ENCODE measurements around the gene EDEM3.
"Not testable (repeated sequence)": the region's sequence is repeated elsewhere in the genome, so short reads cannot be mapped to it uniquely, and the experiment has no call there.

EDEM3 gene

DNA sequence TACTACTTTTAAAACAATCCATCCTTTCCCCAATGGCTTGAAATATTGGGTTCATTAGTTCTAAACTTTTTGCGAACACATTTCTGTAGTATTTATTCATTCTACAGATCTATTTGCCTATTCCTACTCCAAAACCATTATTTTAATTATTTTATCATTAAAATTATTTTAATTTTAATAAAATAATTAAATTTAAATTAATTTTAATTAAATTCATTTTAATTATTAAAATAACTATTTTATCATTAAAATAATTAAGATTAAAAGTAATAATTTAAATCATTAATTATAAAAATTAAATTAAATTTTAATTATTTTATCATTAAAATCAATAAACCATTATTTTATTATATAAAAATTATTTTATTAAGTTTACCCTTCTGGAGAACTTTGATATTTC lies 15.6 kb downstream of the EDEM3 start:
- no peak for DNase-seq (ENCODE audit: low read depth in 2 of 2)

DNA sequence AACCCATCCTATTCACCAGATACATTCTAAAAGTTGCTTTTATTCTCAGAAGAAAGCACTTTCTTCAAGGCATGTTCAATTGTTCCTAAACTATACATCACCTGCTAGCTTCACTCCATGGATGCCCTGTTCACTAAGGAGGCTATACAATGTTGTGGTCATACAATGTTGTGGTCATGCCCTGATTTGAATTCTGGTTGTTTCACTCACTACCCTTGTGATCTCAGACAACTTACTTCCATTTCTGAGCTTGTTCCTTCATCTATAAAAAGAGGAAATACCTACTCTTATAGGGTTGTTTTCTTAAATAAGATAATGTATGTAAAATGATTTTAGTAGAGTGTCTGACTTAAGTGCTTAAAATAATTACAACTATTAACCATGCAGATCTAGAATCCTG lies 19.7 kb downstream of the EDEM3 start:
- DNase-seq (ENCODE audit: low read depth in 2 of 2), result no peak

DNA sequence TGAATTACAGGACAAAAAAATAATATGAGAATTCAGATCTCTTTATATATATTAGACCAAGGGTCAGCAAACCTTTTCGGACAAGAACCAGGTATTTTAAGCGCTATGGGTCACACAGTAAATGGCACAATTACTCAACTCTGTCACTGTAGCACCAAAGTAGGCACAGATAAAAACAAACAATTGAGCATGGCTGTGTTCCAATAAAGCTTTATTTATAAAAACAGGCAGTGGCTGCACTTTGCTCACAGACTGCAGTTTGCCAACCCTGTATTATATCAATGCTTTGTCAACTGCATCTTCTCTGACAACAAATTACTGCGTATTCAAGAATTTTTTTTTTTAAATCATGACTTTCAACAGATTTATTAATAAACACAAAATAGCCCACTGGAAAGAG lies 29.8 kb downstream of the EDEM3 start:
- no peak for DNase-seq (ENCODE audit: low read depth in 2 of 2)

DNA sequence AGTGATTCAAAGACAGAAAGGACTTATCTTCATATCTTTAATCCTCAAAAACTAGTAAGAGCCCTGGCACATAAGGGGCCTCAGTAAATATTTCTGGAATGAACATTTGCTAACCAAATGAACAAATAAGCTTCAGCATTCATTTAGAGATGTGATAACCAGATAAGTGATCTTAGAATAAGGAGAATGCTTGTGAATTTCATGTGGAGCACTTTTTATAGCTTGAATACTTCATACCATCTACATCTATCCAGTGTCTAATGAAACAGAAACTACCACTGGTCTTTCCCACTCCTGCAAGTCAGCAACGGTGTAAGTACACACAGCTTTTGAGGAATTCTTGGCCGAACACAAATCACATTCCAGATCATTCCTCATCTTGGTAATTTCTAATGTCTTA lies 38.5 kb downstream of the EDEM3 start:
- DNase-seq (ENCODE audit: low read depth in 2 of 2), result no peak

DNA sequence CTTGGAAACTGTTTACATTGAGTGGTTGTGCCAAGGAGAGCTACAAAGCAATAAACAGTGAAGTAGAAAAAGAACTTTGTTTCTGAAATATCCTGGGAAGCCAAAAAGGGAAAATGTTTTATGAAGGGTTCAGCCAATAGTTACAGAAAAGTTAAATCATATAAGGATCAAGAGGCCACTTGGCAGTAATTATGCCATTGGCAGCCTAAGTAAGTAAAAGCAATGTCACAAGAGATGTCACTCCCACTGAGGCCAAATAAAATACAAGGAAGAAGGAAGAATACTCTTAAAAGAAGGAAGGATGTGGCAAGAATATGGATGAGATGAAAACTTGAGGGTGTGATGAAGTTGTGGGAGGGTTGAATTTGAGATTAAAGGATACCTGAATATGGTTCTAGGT lies 45.2 kb downstream of the EDEM3 start:
- no peak for DNase-seq (ENCODE audit: low read depth in 2 of 2)

DNA sequence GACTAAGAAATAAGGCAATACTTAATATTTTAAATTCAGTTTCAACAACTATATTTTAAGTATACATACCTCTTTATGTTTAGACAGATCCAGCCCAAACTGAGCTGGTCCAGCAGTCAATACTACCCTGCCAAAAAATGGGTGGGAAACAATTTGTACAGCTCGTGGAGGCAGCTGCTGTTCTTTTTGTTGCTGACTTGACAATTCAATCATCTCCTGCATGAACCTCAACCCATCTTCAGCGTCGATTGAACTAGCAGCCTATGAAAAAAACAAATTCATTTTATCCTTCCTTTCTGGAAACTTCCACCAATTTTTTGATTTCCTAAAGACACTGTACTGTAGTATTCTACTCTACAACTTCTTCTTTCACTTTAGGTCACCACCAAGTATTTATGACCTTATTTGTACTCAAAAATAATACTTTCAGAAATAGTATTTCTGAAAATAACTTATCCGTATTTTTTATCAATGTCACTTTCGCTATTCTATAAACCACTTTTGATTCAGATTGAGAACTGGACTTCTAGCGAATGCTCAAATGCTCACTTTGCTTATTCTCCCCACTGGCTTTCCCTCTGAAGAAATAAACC lies 46.5 kb downstream of the EDEM3 start:
- no peak for DNase-seq (ENCODE audit: low read depth in 2 of 2)

DNA sequence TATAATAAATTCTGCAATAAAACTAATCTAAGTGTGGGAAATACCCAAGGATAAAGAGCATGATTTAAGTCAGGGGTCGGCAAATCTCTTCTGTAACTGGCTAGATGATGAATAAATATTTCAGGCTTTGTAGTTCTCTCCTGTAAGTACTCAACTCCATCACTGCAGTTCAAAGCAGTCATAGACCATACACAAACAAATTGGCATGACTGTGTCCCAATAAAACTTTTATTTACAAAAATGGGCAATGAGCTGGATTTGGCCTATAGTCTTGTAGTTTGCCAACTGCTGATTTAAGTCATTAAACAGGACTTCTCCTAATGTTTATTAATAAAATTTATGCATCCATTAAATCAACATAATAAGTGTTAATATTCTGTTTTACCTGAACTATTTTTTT lies 49.4 kb downstream of the EDEM3 start:
- no peak for DNase-seq (ENCODE audit: low read depth in 2 of 2)

DNA sequence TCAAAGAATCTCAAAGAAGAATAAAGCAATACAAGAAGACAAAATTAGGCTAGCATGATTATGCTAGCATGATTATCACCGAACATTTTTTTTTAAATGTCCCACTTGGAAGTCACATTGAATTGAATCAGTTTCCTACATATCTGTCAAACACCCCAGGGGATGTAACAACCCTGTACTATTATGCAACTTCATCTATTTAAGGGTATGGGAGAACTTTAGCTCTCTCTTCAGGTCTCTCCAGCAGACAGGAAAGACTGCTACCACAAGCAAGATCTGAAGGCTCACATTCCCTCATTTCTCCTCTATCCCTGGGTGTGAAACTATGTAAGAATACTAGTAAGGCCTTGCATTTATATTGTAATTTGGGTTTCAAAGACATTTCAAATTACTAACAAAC lies 52.8 kb downstream of the EDEM3 start:
- DNase-seq (ENCODE audit: low read depth in 2 of 2), result no peak

DNA sequence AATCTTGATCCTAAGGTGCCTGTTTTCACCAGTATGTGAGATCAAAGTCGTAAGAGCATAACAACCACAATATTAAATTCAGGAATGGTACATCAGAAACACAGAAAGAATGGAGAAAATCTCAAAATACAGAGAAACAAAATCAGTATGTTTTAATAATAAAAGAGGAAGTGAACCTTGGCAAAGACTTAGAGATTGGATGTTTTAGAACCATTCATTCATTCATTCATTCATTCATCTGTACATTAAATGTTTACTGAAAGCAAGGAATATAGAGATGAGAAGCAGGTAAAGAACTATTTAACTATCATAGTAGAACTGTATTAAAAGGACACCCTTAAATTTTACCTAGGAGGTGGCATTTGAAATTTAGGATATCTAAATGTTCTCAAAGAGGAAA lies 55.7 kb downstream of the EDEM3 start:
- no peak for DNase-seq (ENCODE audit: low read depth in 2 of 2)

DNA sequence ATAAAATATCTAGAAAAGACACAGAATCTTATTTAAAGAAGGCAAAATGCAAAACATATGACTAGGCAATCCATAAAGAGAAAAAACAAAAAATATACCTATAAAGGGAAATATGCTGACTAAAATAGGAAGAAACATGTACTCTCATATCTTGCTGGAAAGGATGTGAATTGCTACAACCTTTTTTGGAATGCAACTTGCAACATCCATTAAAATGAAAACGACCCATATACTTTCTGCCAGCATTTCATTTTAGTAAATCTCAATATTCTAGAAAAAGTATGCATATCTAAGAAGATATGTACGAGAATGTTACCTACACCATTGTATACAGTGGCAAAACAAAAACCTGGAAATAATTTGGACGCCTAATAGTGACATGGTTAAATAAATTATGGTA lies 56.6 kb downstream of the EDEM3 start:
- no peak for DNase-seq (ENCODE audit: low read depth in 2 of 2)

DNA sequence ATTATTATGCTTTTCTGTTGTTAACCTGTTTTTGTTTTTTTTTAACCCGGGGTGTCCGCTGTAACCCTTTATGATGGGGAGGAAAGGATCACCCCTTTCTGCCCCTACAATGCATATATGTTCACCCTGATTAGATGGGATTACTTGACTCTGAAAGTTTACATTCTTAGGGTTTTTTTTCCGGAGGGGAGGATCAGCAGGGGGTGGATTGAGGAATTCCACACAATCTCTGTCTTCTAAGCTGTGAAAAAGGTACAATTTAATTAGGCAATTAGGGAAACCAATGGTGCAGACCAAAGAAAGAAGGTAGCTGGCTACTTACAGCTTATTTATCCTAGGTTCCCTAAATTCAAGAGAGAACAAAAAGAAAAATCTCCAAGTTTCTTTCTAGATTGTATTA lies 58.3 kb downstream of the EDEM3 start:
- no peak for DNase-seq (ENCODE audit: low read depth in 2 of 2)

DNA sequence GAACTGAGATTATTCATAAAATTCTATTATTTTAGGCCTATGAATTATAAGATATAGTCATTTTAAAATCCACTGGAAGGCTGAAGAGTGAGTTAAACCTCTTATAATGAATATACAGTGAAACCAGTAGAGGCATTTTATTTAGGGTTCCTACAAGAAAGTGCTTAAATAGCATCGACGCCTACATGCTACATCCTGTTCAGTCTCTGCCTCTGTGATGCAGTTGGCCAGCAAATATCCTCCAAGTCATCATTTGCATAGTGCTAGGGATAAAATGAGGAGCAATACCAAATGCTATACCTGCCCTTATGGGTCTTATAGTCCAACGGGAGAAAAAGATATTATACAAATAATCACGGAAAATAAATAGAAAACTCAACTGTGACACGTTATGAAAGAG lies 59.6 kb downstream of the EDEM3 start:
- no peak for DNase-seq (ENCODE audit: low read depth in 2 of 2)

DNA sequence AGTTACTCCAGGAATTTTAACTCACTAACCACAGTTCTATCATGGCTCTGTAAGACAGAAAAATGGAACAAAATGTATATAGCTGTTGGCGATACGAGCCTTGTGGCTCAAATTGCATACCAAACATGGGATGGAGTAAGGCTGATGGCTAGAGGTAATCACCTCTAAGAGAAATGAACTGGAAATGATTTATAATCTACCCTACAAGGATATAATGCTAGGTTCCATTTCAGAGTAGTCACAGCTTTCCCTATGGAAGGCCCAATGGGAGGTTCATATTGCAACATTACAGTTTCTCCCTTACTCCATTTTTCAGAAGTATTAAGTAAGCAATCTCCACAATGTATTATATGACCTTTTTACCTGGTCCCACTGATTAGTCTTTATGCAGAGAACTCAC lies 61.6 kb downstream of the EDEM3 start:
- no peak for DNase-seq (ENCODE audit: low read depth in 2 of 2)

DNA sequence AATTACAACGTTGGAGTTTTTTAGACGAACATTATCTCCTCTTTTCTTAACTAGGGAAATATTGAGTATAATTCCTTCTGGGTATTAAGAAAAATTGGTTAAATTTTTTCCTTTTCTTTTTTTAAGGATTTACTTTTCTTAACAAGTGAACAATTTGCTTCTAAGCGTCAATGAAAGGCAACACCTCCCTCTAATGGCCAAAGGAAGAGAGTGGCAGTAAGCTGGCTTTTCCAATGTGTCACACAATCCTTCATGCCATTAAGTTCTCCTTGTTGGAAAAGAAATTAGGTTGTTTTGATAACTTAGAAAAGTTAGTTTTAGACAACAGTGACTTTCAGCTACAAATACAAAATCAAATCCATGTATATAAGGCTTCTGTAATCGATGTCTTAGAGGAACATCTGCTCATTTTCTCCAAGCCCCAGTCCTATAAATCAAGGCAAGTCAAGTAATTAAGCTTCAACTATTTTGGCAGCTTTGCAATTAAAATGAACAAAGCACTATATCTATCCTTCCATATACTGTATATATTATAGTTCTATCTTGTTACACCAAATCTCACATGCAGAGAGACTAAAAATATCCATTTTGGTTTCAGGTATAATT lies 62.8 kb downstream of the EDEM3 start:
- no peak for DNase-seq (ENCODE audit: low read depth in 2 of 2)

DNA sequence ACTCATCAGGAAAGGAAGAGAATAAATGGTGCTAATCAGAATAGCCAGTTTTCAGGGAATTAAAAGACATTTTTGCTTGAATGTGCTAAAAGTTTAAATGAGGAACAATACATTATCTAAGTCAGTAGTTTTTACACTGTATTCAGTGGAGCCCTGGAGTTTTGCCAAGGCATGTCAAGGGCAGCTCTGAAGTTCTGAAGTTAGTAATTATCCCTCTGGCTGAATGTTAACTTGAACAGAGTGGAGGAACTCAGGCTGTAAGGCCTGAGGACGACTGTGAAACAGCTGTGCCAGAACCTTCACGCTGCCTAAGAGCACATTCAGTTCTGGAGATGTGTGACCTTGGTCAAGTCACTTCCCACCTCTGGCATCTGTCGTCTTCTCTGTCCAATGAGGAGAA lies 68.1 kb downstream of the EDEM3 start:
- DNase-seq (ENCODE audit: low read depth in 2 of 2), result no peak

DNA sequence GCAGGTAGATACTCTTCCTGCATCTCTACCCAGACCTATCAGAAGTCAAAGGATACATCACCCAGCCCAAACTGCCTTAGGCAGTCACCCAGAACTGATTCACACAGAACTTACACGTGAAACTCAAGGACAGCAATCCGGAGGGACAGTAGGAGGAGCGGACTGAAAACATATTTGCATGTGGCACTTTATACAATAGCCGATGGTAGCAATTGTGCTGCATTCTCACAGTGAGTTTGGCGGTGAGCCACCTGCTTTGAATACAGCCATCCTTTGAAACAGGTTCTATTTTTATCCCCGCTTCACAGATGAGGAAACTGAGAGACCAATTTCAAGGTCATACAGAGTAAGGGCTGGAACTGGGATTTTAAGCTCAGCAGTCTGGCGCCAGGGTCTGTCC lies 69.5 kb downstream of the EDEM3 start:
- no peak for DNase-seq (ENCODE audit: low read depth in 2 of 2)

DNA sequence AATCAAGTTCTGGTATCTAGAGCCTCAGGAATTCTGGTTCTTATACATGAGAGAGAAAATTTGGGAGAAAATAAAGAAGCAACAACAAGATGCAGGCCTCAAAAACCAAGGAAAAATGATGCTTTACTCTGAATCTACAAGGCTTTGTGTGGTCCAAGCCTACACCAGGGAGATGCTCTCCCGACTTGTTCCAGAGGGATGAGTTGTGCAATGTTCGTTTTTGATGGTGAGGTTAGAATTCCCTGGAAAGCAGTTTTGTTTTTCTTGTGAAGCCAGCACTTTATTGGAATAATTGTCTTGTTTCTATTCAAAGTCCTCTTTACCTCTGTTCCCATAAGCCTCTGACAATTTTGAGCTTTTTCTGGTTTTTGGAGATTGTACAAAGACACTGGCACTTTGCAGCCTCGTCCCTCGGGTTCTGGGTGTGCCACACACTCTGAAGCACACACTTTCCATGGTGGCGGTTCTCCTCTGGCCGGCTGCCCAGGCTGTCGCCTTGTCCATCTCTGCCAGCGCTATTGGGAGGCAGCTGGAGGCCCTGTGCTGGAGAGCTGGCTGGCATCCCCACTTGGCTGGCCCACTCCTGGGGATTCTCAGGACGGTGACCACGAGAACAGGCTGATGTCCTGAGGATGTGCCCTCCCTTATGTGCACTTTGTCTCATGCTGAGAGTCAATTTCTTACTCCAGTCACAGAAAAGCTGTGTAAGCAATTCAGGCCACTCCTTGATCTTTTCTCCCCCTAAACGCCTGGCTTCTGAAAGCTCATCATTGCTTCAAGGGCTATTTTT lies 70.2 kb downstream of the EDEM3 start:
- DNase-seq (ENCODE audit: low read depth in 2 of 2), result no peak

DNA sequence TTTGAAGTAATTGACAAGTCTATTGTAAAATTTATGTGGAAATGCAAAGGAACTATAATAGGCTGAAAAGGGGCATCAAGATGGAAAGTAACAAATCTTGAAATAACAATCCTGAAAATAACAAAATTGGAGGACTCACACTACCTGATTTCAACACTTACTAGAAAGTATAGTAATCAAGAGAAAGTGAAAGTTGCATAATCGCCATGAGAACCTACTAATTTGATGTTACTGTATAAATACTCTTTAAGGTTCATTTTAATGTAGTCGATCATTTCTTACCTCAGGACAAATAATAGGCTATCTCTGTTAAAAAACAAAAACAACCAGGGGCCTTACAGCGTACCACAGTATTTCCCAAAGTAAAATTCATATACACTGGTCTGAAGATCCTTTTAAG lies 71.7 kb downstream of the EDEM3 start:
- DNase-seq (ENCODE audit: low read depth in 2 of 2), result no peak

DNA sequence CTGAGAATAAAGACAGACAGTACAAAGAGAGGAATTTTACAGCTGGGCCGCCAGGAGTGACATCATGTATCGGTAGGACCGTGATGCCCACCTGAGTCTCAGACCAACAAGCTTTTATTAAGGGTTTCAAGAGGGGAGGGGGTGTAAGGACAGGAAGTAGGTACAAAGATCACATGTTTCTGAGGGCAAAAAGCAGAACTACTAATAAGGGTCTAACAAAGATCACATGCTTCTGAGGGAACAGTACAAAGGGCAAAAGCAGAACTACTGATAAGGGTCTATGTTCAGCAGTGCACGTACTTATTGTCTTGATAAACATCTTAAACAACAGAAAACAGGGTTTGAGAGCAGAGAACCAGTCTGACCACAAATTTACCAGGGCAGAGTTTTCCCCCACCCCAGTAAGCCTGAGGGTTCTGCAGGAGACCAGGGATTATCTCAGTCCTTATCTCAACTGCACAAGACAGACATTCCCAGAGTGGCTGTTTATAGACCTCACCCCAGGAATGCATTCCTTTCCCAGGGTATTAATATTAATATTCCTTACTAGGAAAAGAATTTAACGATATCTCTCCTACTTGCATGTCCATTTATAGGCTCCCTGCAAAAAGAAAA lies 73.9 kb downstream of the EDEM3 start:
- DNase-seq (ENCODE audit: low read depth in 2 of 2), result not testable (repeated sequence)

DNA sequence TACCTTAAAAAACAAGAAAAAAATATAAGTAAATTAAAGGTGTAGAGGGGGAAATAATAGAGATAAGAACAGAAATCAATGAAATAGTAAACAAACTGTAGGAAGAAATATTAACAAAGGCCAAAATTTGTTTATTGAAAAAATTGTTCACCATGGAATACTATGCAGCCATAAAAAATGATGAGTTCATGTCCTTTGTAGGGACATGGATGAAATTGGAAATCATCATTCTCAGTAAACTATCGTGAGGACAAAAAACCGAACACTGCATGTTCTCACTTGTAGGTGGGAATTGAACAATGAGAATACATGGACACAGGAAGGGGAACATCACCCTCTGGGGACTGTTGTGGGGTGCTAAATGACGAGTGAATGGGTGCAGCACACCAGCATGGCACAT lies 75.2 kb downstream of the EDEM3 start:
- not testable (repeated sequence) for DNase-seq (ENCODE audit: low read depth in 2 of 2)

DNA sequence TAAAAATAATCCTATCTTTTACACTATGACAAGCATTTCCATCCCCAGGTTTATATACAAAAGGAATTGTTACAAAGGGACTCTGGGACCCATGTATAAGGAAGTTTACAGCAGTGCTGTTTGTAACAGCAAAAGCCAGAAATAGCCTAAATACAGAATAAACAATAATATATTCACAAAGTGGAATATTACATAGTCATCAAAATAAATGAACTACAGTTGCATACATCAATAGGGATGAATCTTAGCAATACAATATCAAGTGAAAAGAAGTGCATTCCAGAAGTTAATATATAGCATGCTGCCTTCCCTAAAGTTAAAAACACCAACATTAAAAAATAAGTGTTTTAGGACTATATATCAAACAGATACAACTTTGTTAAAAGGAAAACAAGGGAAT lies 77.3 kb downstream of the EDEM3 start:
- no peak for DNase-seq (ENCODE audit: low read depth in 2 of 2)

DNA sequence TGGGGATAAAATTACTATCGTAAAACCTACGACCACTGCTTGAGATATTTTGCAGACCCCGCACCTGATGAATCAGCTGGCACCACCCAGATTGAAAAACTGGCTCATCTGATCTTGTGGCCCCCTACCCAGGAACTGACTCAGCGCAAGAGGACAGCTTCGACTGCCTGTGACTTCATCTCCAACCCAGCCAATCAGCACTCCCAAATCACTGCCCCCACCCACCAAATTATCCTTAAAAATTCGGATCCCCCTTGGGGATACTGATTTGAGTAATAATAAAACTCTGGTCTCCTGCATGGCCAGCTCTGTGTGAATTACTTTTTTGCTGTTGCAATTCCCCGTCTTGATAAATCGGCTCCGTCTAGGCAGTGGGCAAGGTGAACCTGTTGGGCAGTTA lies 81.4 kb downstream of the EDEM3 start:
- no peak for DNase-seq (ENCODE audit: low read depth in 2 of 2)

All from stimulated activated CD8-positive, alpha-beta memory T cell treated with anti-CD3 and anti-CD28 coated beads, Interleukin-7, amount 100 ng/mL, for 4 hours (primary cell).